Femur (tissue), 1 donor: ENCODE results near the gene ALDH16A1.
A peak's percentile ranks its signal among the peaks of the same experiment; 100 is the strongest.
"Not testable (repeated sequence)": the region's sequence is repeated elsewhere in the genome, so short reads cannot be mapped to it uniquely, and the experiment has no call there.

ENCODE experiments used
- DNase-seq: peaks from one replicate; pipeline ENCODE4 v3.0.0-alpha.2; 2017

ALDH16A1 gene

GRCh38 chr19:49441960-49442350, 11.1 kb upstream of the ALDH16A1 start:
- DNase-seq, result no peak

DNA sequence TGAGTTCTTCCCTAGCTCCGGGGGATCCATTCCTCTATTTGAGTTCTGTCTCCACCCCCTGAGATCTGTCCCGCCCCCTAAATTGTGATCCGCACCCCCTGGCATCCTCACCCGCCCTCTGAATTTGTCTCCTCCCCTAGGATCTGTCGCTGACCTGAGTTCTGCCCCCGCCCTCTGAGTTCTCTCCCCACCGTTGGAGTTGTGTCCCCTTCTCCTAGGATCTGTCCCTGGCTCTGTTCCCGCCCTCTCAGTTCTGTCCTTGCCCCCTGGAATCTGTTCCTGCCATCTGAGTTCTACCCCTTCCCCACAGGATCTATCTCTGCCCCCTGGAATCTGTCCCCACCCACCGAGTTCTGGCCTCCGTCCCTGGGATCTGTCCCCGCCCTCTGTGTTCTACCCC, 10.7 kb upstream of the ALDH16A1 start:
- peak; percentile 57 for DNase-seq

DNA sequence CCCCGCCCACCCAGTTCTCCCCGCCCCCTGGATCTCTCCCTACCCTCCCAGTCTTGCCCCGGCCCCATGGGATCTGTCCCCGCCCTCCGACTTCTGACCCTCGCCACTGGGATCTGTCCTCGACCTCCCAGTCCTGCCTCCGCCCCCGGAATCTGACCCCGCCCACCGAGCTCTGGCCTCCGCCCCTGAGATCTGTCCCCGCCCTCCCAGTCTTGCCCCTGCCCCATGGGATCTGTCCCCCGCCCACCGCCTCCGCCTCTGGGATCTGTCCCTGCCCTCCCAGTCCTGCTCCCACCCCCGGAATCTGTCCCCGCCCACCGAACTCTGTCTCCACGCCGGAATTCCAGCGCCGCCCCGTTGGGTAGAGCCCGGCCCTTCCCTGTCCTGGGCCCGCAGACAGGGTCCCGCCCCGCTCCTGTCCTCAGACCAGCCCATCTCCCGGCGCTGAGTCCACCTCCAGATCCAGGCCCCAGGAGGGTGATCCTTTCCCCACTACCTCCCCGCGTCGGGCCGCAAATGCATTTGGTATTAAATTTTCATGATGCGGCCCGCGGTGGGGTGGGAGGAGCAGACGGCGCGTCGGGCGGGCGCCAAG, 10.2 kb upstream of the ALDH16A1 start:
- peak; percentile 94 for DNase-seq

DNA sequence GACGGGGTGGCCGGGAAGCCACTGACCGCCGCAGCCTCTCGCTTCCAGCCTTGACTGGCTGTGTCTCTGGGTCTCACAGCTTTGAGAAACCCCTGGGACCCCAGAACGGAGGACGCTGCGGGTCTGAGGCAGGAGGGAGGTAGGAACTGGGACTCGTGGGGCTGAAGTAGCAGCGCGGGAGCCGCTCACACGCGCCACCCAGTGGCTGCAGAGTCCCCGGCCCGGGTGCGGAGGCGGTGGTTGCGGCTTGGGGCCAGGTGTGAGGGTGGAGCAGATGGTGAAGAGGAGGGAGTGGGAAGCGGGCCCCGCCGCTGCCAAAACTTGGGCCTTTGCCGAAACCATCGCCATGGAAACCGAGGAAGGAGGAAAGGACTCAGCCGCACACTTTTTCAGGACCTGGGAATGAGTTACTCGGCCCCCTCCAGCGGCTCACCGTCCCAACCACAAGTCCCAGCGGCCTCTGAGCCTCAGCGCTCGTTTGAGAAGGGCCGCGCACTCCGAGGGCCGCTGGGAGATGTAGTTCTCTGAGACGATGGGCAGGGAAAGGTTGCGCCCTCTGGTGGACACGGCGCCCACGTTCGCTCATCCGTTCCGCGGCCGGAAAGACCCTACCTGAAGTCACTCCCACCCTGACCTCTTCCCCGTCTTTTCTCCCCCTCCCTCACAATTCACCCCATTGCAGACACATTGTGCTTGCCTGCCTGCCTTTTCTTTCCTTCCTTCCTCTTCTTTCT, 9.5 kb upstream of the ALDH16A1 start:
- peak; percentile 97 for DNase-seq

GRCh38 chr19:49444100-49444700, 8.8 kb upstream of the ALDH16A1 start:
- not testable (repeated sequence) for DNase-seq

DNA sequence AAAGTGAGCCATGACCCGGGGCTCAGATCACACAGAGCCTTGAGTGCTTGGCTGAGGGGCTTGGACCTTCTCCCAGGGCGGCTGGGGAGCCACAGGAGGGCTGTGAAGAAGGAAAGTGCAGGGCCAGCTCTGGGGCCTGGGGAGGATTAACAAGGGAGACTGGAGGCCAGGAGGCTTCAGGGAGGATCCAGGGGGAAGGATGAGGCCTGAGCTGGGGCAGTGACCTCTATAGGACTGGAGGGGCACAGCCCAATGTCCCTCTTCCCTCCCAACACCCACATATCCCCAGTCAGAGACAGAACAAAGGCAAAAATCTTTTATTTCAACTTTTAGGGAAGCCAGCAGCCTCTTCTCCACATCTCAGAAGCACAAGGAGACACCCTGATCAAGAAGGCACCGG, 7.0 kb upstream of the ALDH16A1 start:
- DNase-seq, result no peak

DNA sequence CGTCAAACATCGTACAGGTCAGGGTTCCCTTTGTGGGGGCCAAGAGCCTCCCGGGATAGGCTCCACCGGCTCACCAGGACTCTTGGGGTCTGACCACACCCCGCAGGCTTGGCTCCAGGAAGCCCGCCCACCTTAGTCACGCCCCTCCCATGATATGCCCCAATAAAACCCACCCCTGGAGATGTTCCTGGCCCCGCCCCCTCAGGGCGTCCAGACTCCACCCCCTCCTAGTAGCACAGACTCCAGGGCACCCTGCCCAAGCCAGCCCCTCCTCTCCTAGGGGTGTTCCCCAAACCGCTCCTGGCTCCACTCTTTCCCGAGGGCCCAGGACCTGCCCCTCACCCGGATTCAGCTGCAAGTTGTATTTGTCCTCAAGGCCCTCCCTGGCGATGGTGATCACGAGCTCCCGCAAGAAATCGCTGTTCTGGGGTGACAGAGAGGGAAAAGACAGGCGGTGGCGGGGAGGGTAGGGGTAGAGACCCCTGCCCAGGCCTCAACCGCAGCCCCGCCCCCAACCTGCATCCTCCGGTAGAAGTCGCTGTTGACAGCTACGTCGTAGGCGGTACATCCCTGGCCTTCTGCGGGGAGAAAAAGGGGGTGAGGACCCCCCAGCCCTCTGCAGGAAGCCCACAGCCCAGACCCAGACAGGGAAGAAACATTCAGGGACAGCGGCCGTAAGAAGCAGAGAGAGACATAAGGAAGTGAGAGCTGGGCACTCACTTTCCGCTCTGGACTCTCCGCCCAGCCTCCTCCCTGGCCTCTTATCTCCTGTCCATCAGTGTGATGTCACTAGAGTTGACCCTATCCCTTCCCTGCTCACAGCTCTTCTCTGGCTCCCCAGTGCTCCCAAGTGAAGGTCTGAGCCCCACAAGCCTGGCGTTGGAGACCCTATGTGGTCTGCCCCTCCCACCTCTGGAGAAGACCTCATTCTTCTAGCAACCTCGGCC, 5.3 kb upstream of the ALDH16A1 start:
- DNase-seq, result peak; percentile 64

DNA sequence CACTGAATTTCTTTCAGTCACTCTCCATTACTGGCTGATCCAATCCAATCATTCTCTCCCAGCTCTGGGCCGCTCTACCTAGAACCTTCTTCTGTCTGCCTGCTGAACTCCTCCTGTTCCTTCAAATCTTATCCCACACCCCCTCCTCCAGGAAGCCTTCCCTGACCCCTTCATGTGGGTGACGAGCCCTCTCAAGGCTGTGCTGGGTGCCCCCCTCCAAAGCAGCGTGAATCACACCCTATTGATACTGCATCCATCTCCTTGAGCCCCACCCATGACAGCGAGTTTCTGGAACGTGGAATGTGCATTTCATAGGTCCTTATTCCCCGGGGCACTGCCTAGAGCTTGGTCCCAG, 4.6 kb upstream of the ALDH16A1 start:
- no peak for DNase-seq

DNA sequence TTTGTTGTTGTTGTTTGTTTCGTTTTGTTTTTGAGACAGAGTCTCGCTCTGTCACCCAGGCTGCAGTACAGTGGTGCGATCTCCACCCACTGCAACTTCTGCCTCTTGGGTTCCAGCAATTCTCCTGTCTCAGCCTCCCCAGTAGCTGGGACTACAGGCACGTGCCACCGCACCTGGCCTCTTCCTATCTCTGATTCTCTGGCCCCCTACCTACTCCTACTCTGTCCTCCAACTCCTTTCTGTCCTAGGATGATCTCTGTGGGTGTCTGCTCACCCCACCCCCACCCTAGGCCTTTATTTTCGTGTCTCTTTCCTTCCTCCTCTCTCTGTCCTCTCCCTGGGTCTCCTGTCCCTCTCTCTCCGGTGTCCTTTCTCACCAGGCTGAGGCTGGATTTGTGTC, 2.6 kb upstream of the ALDH16A1 start:
- DNase-seq, result no peak

GRCh38 chr19:49451430-49452181, 1.4 kb upstream of the ALDH16A1 start, which contains the start of gene PIH1D1:
Gene PIH1D1 (minus strand): TSS chr19:49451814. CDS start chr19:49451574, 240 bp downstream.
- peak; percentile 98 for DNase-seq

DNA sequence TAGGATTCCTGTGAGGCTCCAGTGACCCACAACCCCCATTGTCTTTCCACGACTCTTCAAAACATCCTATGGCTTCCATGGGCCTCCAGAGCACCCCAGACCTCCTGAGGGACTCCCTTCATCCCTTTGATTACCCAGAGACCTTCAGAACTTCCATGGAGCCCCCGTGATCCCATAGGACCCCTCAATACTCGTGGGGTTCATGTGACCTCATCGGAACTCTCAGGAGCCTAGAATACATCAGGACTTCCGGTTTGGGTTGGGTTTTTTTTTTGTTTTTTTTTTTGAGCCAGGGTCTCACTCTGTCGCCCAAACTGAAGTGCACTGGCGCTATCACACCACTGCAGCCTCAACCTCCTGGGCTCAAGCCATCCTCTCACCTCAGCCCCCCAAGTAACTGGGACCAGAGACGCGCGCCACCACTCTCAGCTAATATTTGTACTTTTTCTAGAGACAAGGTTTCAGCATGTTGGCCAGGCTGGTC, 774 bp downstream of the ALDH16A1 start:
- DNase-seq, result no peak

GRCh38 chr19:49455773-49456172, 2.7 kb downstream of the ALDH16A1 start:
- DNase-seq, result no peak

- no peak for DNase-seq
Measured at GRCh38 chr19:49456326-49456725, 3.3 kb downstream of the ALDH16A1 start.

DNA sequence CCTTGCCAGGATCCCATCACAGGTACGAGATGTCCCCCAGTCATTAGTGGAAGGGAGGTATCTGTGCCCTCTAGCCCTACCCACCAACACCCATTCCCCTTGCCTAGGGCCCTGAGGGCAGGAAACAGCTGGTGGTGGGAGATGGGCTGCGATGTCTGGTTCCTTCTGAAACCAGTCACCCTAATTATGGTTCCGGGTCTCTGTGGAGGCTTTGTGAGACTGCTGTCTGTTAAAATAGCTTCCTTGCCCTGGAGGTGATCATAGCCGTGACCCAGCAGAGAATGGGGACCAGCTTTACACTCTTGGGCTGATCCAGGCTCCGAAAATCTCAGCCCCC, 5.5 kb downstream of the ALDH16A1 start:
- DNase-seq, result no peak

DNA sequence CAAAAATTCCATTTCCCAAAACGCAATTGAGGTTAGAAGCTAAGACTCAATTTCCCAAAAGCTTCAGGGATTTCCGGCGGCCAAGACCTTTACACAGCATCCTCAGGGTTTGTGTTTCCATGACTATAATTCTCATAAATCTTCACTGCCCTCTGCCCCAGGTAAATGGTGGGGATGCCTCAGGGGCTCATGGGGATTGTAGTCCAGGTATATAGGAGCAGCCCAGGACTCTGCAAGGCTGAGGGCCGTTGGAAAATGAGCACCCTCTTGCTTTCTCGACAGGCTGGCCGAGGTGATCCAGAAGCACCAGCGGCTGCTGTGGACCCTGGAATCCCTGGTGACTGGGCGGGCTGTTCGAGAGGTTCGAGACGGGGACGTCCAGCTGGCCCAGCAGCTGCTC, 6.4 kb downstream of the ALDH16A1 start:
- DNase-seq, result no peak

DNA sequence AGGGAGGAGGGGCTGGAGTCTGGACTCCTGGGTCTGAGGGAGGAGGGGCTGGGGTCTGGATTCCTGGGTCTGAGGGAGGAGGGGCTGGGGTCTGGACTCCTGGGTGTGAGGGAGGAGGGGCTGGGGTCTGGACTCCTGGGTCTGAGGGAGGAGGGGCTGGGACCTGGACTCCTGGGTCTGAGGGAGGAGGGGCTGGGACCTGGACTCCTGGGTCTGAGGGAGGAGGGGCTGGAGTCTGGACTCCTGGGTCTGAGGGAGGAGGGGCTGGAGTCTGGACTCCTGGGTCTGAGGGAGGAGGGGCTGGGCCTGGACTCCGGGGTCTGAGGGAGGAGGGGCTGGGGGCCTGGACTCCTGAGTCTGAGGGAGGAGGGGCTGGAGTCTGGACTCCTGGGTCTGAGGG, 8.1 kb downstream of the ALDH16A1 start:
- not testable (repeated sequence) for DNase-seq

- no peak for DNase-seq
Measured at GRCh38 chr19:49461656-49462055, 8.6 kb downstream of the ALDH16A1 start.

GRCh38 chr19:49462492-49462891, 9.5 kb downstream of the ALDH16A1 start:
- DNase-seq, result no peak

- DNase-seq, result peak; percentile 21
Measured at GRCh38 chr19:49463960-49464740, 11.1 kb downstream of the ALDH16A1 start.

DNA sequence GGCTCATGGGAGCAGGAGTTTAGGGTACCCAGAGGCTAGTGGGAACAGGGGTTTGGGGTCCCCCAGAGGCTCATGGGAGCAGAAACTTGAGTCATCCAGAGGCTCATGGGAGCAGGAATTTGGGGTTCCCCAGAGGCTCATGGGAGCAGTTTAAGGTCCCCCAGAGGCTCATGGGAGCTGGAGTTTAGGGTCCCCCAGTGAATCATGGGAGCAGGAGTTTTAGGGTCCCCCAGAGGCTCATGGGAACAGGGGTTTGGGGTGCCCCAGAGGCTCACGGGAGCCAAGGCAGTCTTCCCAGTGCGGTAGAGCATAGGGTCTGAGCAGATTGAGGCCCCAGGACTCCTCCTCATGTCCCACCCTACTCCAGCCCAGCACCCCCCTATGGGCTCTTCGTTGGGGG, 12.3 kb downstream of the ALDH16A1 start:
- DNase-seq, result no peak

- no peak for DNase-seq
Measured at GRCh38 chr19:49468199-49468598, 15.2 kb downstream of the ALDH16A1 start.
